ENCODE results near the gene HIVEP2. TPM values are rescaled to one million over a fixed set of nuclear protein-coding genes. Genes with fewer than 3 reads are reported as not detected.

The HIVEP2 gene
- polyA plus RNA-seq, 3 donors: 0.16 to 1.4 (median 0.64) TPM

DNA sequence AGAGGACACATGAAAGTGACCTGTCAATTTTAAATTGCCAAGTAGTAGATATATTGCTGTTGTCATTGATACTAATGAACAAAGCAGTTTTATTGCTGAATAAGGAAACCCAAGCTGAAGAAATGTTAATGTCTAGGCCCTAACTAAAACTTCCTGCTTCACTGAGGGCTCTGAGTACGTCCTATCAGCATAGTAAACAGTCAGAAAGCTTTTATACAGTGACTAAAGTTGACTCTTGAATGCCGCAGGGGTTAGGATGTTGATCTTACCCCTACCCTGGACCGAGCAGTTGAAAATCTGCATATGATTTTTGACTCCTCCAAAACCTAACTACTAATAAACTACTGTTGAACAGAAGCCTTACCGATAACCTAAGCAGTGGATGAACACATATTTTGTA lies 149.0 kb downstream of the HIVEP2 start:
- no CpG with 5 or more reads among the region's 4 CpGs for WGBS (ENCODE audit: insufficient coverage)
- no peak overlapping the region for H3K9ac ChIP-seq (ENCODE audit: insufficient read depth, low read length, poor library complexity, severe bottlenecking)
- no peak overlapping the region for H2AFZ ChIP-seq (ENCODE audit: insufficient read depth, low read depth, low read length, poor library complexity, severe bottlenecking)
- peaks cover 11% of the 10 kb centered on the region for H3K4me1 Mint-ChIP-seq
- H4K20me1 ChIP-seq (ENCODE audit: insufficient read depth, low read length): no peaks in the 10 kb centered on the region
- no peak for DNase-seq
- H3K27me3 ChIP-seq (ENCODE audit: control insufficient read depth in 2 of 2, insufficient read depth in 2 of 2, low read length in 2 of 2): no peaks in the 10 kb centered on the region
- TF ChIP-seq, protein P1, sequence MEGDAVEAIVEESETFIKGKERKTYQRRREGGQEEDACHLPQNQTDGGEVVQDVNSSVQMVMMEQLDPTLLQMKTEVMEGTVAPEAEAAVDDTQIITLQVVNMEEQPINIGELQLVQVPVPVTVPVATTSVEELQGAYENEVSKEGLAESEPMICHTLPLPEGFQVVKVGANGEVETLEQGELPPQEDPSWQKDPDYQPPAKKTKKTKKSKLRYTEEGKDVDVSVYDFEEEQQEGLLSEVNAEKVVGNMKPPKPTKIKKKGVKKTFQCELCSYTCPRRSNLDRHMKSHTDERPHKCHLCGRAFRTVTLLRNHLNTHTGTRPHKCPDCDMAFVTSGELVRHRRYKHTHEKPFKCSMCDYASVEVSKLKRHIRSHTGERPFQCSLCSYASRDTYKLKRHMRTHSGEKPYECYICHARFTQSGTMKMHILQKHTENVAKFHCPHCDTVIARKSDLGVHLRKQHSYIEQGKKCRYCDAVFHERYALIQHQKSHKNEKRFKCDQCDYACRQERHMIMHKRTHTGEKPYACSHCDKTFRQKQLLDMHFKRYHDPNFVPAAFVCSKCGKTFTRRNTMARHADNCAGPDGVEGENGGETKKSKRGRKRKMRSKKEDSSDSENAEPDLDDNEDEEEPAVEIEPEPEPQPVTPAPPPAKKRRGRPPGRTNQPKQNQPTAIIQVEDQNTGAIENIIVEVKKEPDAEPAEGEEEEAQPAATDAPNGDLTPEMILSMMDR (IDR thresholded peaks at IDR 0.05): no peak
- H3K79me2 ChIP-seq (ENCODE audit: insufficient read depth, low read length): no peaks in the 10 kb centered on the region
- no peaks in the 10 kb centered on the region for H3K36me3 ChIP-seq (replicated peaks in 1 of 2; ENCODE audit: control insufficient read depth in 1 of 2, insufficient read depth in 2 of 2, low read length in 2 of 2)
- no peaks in the 10 kb centered on the region for H3K36me3 Mint-ChIP-seq
- no peak overlapping the region for H3K4me3 ChIP-seq (replicated peaks in 1 of 3; ENCODE audit: low read depth in 2 of 3, low read length in 3 of 3)
- H3K4me2 ChIP-seq (replicated peaks; ENCODE audit: extremely low read depth, low read length, poor library complexity, severe bottlenecking): no peak overlapping the region
- no peak overlapping the region for H3K4me3 Mint-ChIP-seq
- H3K9me3 ChIP-seq (replicated peaks in 1 of 2; ENCODE audit: control insufficient read depth in 1 of 2, insufficient read depth in 1 of 2, low read length in 2 of 2): no peaks in the 10 kb centered on the region
- peaks cover 0 to 10% of the 10 kb centered on the region in 2 donors for H3K4me1 ChIP-seq (ENCODE audit: control insufficient read depth in 1 of 2, insufficient read depth in 2 of 2, low read length in 2 of 2)
- H3K27ac ChIP-seq (ENCODE audit: low read depth in 1 of 2, low read length in 2 of 2): no peak overlapping the region
- intact Hi-C loops (cut with micrococcal nuclease): no loop called here
- H3K9me3 Mint-ChIP-seq: peaks cover 0 to 2% (median 0%) of the 10 kb centered on the region in 7 donors
- H3K27ac Mint-ChIP-seq: peak overlapping the region in 2 of 7 donors; percentile 6 to 46
- H3K27me3 Mint-ChIP-seq (ENCODE audit: low read depth in 3 of 3): peaks cover under 1 to 4% (median 2%) of the 10 kb centered on the region in 3 donors

DNA sequence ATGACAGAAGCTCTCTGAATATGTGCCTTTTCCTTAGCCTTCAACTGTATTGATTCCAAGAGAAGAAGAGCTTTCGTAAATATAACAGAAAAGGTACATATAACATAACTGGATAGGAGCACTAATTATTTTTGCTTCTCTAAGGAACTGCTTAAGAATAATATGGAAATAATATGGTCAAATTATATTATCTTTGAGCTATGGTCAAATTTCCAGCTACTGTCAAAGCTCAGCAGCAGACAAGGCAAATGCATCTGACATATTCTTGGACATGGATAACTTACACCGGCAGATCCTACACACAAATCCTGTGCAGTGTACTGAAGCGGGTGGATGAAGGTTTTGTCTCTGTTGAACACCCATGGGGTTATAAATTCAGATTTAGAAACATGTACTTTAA lies 150.6 kb downstream of the HIVEP2 start:
- no peak for DNase-seq
- no peaks in the 10 kb centered on the region for H3K9me3 ChIP-seq (replicated peaks in 1 of 2; ENCODE audit: control insufficient read depth in 1 of 2, insufficient read depth in 1 of 2, low read length in 2 of 2)
- H3K4me3 ChIP-seq (replicated peaks in 1 of 3; ENCODE audit: low read depth in 2 of 3, low read length in 3 of 3): no peak overlapping the region
- no peak overlapping the region for H3K4me3 Mint-ChIP-seq
- no peaks in the 10 kb centered on the region for H4K20me1 ChIP-seq (ENCODE audit: insufficient read depth, low read length)
- intact Hi-C loops (cut with micrococcal nuclease): no loop called here
- H3K27ac ChIP-seq (ENCODE audit: low read depth in 1 of 2, low read length in 2 of 2): no peak overlapping the region
- H3K27ac Mint-ChIP-seq: no peak overlapping the region
- no peak overlapping the region for H2AFZ ChIP-seq (ENCODE audit: insufficient read depth, low read depth, low read length, poor library complexity, severe bottlenecking)
- no peaks in the 10 kb centered on the region for H3K36me3 Mint-ChIP-seq
- peaks cover 0 to 10% of the 10 kb centered on the region in 2 donors for H3K4me1 ChIP-seq (ENCODE audit: control insufficient read depth in 1 of 2, insufficient read depth in 2 of 2, low read length in 2 of 2)
- peaks cover 11% of the 10 kb centered on the region for H3K4me1 Mint-ChIP-seq
- H3K9ac ChIP-seq (ENCODE audit: insufficient read depth, low read length, poor library complexity, severe bottlenecking): no peak overlapping the region
- H3K9me3 Mint-ChIP-seq: peaks cover 0 to 2% (median 0%) of the 10 kb centered on the region in 7 donors
- TF ChIP-seq, protein P1 (IDR thresholded peaks at IDR 0.05): no peak
- H3K79me2 ChIP-seq (ENCODE audit: insufficient read depth, low read length): no peaks in the 10 kb centered on the region
- H3K27me3 ChIP-seq (ENCODE audit: control insufficient read depth in 2 of 2, insufficient read depth in 2 of 2, low read length in 2 of 2): no peaks in the 10 kb centered on the region
- WGBS (ENCODE audit: insufficient coverage): no CpG with 5 or more reads among the region's 3 CpGs
- no peaks in the 10 kb centered on the region for H3K36me3 ChIP-seq (replicated peaks in 1 of 2; ENCODE audit: control insufficient read depth in 1 of 2, insufficient read depth in 2 of 2, low read length in 2 of 2)
- no peak overlapping the region for H3K4me2 ChIP-seq (replicated peaks; ENCODE audit: extremely low read depth, low read length, poor library complexity, severe bottlenecking)
- H3K27me3 Mint-ChIP-seq (ENCODE audit: low read depth in 3 of 3): peaks cover 0 to 4% (median 0%) of the 10 kb centered on the region in 3 donors
